Measurements from ENCODE around the gene TRIP13. TPM values are rescaled to one million over a fixed set of nuclear protein-coding genes. Genes with fewer than 3 reads are reported as not detected.
"Not testable (repeated sequence)": the region's sequence is repeated elsewhere in the genome, so short reads cannot be mapped to it uniquely, and the experiment has no call there.

The TRIP13 gene
- total RNA-seq, 4 donors from 2014 or later: 0.13 to 3.6 (median 0.73) TPM

DNA sequence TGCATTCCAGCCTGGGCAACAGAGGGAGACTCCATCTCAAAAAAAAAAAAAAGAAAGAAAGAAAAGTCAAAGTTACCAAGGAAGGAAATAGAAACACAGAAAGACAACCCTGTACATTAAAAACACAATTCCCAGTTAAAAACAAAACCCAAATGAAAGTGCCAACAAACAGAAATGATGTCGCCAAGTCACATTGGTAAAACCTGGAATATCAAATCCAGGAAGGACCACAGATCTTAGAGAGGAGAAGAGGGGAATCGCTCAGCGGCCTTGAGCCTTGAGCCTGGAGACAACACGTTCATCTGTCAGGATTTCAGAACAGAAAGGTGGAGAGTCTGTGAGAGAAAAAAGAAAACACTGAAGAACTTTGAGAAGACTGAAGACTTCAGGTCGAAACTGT is 40.7 kb upstream of the TRIP13 start:
- H3K27ac ChIP-seq: no peak overlapping the region
- no peak for ATAC-seq
- H3K9me3 ChIP-seq: no peaks in the 10 kb centered on the region
- peaks cover 0 to 22% (median 10%) of the 10 kb centered on the region in 3 donors for H3K4me1 ChIP-seq
- WGBS, 2 donors (ENCODE audit: low coverage in 1 of 2): 62 to 70% methylated on average over 4 to 5 of the region's 5 CpGs
- TF ChIP-seq POLR2A (IDR thresholded peaks at IDR 0.05) (no peak), CTCF (IDR thresholded peaks at IDR 0.05) (no peak), EP300 (IDR thresholded peaks at IDR 0.05) (no peak), POLR2AphosphoS5 (IDR thresholded peaks at IDR 0.05) (no peak)
- H3K4me3 ChIP-seq: no peak overlapping the region
- peaks cover 0 to under 1% of the 10 kb centered on the region in 2 donors for H3K36me3 ChIP-seq
- peaks cover 55% of the 10 kb centered on the region for H3K27me3 ChIP-seq

DNA sequence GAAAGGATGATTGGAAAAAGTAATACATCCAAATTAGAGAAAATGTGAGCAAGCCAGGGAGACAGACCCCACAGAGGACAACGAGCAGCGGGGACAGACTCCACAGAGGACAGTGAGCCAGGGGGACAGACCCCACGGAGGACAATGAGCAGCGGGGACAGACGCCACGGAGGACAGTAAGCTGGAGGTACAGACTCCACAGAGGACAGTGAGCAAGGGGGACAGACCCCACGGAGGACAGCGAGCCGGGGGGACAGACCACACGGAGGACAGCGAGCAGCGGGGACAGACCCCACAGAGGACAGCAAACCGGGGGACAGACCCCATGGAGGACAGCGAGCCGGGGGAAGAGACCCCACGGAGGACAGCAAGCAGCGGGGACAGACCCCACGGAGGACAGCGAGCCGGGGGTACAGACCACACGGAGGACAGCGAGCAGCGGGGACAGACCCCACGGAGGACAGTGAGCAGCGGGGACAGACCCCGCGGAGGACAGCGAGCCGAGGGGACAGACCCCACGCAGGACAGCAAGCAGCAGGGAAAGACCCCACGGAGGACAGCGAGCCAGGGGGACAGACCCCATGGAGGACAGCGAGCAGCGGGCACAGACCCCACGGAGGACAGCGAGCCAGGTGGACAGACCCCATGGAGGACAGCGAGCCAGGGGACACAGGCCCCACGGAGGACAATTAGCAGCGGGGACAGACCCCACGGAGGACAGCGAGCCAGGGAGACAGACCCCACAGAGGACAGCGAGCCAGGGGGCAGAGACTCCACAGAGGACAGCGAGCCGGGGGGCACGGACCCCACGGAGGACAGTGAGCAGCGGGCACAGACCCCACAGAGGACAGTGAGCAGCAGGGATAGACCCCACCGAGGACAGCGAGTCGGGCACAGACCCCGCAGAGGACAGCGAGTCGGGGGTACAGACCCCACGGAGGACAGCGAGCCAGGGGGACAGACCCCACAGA is 40.0 kb upstream of the TRIP13 start:
- H3K27ac ChIP-seq: no peak overlapping the region
- TF ChIP-seq EP300 (IDR thresholded peaks at IDR 0.05): no peak
- no peak for TF ChIP-seq POLR2AphosphoS5 (IDR thresholded peaks at IDR 0.05)
- no peak for TF ChIP-seq POLR2A (IDR thresholded peaks at IDR 0.05)
- peaks cover 0 to 22% (median 10%) of the 10 kb centered on the region in 3 donors for H3K4me1 ChIP-seq
- no peak for ATAC-seq
- no peak overlapping the region for H3K4me3 ChIP-seq
- peaks cover 55% of the 10 kb centered on the region for H3K27me3 ChIP-seq
- WGBS, 2 donors (ENCODE audit: low coverage in 1 of 2): 81 to 85% methylated on average over 14 to 51 of the region's 55 CpGs
- H3K9me3 ChIP-seq: no peaks in the 10 kb centered on the region
- no peaks in the 10 kb centered on the region for H3K36me3 ChIP-seq

DNA sequence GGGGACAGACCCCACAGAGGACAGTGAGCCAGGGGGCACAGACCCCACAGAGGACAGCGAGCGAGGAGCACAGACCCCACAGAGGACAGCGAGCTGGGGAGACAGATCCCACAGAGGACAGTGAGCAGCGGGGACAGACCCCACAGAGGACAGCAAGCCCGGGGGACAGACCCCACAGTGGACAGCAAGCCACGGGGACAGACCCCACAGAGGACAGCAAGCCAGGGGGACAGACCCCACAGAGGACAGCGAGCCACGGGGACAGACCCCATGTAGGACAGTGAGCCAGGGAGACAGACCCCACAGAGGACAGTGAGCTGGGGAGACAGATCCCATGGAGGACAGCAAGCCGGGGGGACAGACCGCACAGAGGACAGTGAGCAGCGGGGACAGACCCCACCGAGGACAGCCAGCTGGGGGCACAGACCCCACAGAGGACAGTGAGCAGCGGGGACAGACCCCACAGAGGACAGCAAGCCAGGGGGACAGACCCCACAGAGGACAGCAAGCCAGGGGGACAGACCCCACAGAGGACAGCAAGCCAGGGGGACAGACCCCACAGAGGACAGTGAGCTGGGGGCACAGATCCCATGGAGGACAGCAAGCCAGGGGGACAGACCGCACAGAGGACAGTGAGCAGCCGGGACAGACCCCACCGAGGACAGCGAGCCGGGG is 39.1 kb upstream of the TRIP13 start:
- Histone ChIP-seq H3K27me3 (peaks cover 55% of the 10 kb centered on the region), H3K4me1 (peaks cover 0 to 21% (median 10%) of the 10 kb centered on the region in 3 donors)
- not testable (repeated sequence) for H3K4me3 ChIP-seq, H3K36me3 ChIP-seq, H3K9me3 ChIP-seq, ATAC-seq, H3K27ac ChIP-seq
- 72 to 75% methylated on average over 5 to 7 of the region's 18 CpGs for WGBS, 2 donors (ENCODE audit: low coverage in 1 of 2)

- 72 to 93% methylated on average over 3 to 12 of the region's 13 CpGs for WGBS, 2 donors (ENCODE audit: low coverage in 1 of 2)
- Histone ChIP-seq H3K27ac (no peak overlapping the region), H3K4me3 (no peak overlapping the region), H3K4me1 (peaks cover 0 to 15% (median 9%) of the 10 kb centered on the region in 3 donors), H3K27me3 (peaks cover 55% of the 10 kb centered on the region), H3K9me3 (no peaks in the 10 kb centered on the region), H3K36me3 (no peaks in the 10 kb centered on the region)
- ATAC-seq: no peak
- TF ChIP-seq POLR2AphosphoS5 (IDR thresholded peaks at IDR 0.05): no peak
- no peak for TF ChIP-seq POLR2A (IDR thresholded peaks at IDR 0.05)
- no peak for TF ChIP-seq EP300 (IDR thresholded peaks at IDR 0.05)
- TF ChIP-seq CTCF (IDR thresholded peaks at IDR 0.05): no peak
Measured at GRCh38 chr5:854217-854616, 38.5 kb upstream of the TRIP13 start.

- no peak for ATAC-seq
- peaks cover 47% of the 10 kb centered on the region for H3K27me3 ChIP-seq
Measured at GRCh38 chr5:854966-855743, 37.5 kb upstream of the TRIP13 start.

More at GRCh38 chr5:854966-855743, 37.5 kb upstream of the TRIP13 start:
- H3K4me3 ChIP-seq: no peak overlapping the region
- TF ChIP-seq POLR2A (IDR thresholded peaks at IDR 0.05): no peak
- H3K27ac ChIP-seq: no peak overlapping the region
- peaks cover 0 to 6% of the 10 kb centered on the region in 2 donors for H3K36me3 ChIP-seq
- H3K4me1 ChIP-seq: peaks cover 0 to 5% (median under 1%) of the 10 kb centered on the region in 3 donors
- no peaks in the 10 kb centered on the region for H3K9me3 ChIP-seq
- WGBS, 2 donors (ENCODE audit: low coverage in 1 of 2): 70 to 82% methylated on average over 18 to 29 of the region's 32 CpGs
